Tibial nerve (tissue), 4 donors: ENCODE data around the gene NMD3. TPM values are rescaled to one million over a fixed set of nuclear protein-coding genes. Genes with fewer than 3 reads are reported as not detected.

Experiments used
- DNase-seq, 2 donors: peaks; one replicate each; pipeline ENCODE4 v3.0.0-alpha.2; 2019; ENCODE audit warnings: low spot score in 2 of 2
- H3K27ac ChIP-seq, 4 donors: fragments of 200-600 bp; sonication (generic) in 3 of 4; one replicate each; pipeline ENCODE4 v1.5.1; 2017 to 2019; ENCODE audit warnings: mild to moderate bottlenecking in 1 of 4
- H3K27me3 ChIP-seq, 2 donors: fragments of 200-600 bp; sonication (generic) in 1 of 2; one replicate each; pipeline versions ENCODE4 v1.5.1 to v1.6.0; 2017 to 2019
- H3K36me3 ChIP-seq, 3 donors: fragments of 200-600 bp; sonication (generic); one replicate each; pipeline ENCODE4 v1.5.1; 2018 to 2019
- H3K4me1 ChIP-seq, 4 donors: fragments of 200-600 bp; sonication (generic) in 3 of 4; one replicate each; pipeline ENCODE4 v1.5.1; 2017 to 2019
- H3K4me3 ChIP-seq, 4 donors: fragments of 200-600 bp; sonication (generic) in 3 of 4; one replicate each; pipeline ENCODE4 v1.5.1; 2017 to 2019; ENCODE audit warnings: mild to moderate bottlenecking in 1 of 4, moderate library complexity in 1 of 4
- H3K9me3 ChIP-seq, 4 donors: fragments of 200-600 bp; sonication (generic) in 3 of 4; one replicate each; pipeline ENCODE4 v1.5.1; 2017 to 2019
- EP300 ChIP-seq, 2 donors: sonication (generic); formaldehyde crosslinking; IDR thresholded peaks; one replicate each; pipeline ENCODE4 v1.6.1; 2017; ENCODE audit warnings: antibody characterized with exemption in 2 of 2, mild to moderate bottlenecking in 1 of 2
- POLR2A ChIP-seq, 2 donors: fragments of 450-650 bp; IDR thresholded peaks; one replicate each; pipeline ENCODE4 v1.6.1; 2017; ENCODE audit warnings: antibody characterized with exemption in 2 of 2, mild to moderate bottlenecking in 2 of 2, moderate library complexity in 2 of 2
- WGBS, 2 donors: methylation state at CpG; one replicate each; pipeline ENCODE4 v1.1.5; 2018; 5-methylcytosine and 5-hydroxymethylcytosine counted together
- total RNA-seq, 4 donors: library from RNA; depleted of rRNA; stranded (reverse); fragments of >200 nt; gene quantifications; one replicate each; pipeline ENCODE4 v1.1.0, GENCODE V29; 2016
- TF ChIP-seq, protein P1 (sequence below), 5 experiments: fragments of 200-600 bp in 3 of 5; fragments of 450-650 bp in 2 of 5; sonication (generic) in 3 of 5; IDR thresholded peaks; one replicate each; pipeline ENCODE4 v1.5.1; 2016 to 2019; ENCODE audit warnings: antibody characterized with exemption in 5 of 5, mild to moderate bottlenecking in 3 of 5, moderate library complexity in 2 of 5

NMD3 gene
- total RNA-seq, 4 donors from 2014 or later = 26.7 to 54.6 (median 42.3) TPM

DNA sequence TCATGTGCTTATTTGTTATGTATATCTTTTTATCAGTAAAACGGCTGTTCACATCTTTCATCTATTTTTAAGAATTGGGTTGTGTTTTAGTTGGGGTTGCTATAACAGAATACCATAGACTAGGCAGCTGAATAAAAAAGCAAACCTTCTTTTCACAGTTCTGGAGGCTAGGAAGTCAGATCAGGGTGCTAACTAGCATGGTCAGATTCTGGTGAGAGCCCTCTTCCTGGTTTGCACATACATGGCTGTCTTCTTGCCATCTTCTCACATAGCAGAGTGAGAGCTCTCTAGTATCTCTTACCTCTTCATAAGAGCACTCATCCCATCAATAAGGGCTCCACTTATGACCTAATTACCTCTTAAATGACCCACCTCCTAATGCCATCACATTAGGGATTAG lies 33.8 kb downstream of the NMD3 start:
- Histone ChIP-seq H3K4me3 (no peak overlapping the region), H3K27me3 (no peaks in the 10 kb centered on the region), H3K9me3 (no peaks in the 10 kb centered on the region), H3K36me3 (peaks cover 0 to 94% (median 11%) of the 10 kb centered on the region in 3 donors), H3K27ac (no peak overlapping the region), H3K4me1 (peaks cover 0 to 4% (median 0%) of the 10 kb centered on the region in 4 donors)
- no peak for DNase-seq
- TF ChIP-seq POLR2A (IDR thresholded peaks at IDR 0.05) (no peak), EP300 (IDR thresholded peaks at IDR 0.05) (no peak)
- TF ChIP-seq, protein P1, sequence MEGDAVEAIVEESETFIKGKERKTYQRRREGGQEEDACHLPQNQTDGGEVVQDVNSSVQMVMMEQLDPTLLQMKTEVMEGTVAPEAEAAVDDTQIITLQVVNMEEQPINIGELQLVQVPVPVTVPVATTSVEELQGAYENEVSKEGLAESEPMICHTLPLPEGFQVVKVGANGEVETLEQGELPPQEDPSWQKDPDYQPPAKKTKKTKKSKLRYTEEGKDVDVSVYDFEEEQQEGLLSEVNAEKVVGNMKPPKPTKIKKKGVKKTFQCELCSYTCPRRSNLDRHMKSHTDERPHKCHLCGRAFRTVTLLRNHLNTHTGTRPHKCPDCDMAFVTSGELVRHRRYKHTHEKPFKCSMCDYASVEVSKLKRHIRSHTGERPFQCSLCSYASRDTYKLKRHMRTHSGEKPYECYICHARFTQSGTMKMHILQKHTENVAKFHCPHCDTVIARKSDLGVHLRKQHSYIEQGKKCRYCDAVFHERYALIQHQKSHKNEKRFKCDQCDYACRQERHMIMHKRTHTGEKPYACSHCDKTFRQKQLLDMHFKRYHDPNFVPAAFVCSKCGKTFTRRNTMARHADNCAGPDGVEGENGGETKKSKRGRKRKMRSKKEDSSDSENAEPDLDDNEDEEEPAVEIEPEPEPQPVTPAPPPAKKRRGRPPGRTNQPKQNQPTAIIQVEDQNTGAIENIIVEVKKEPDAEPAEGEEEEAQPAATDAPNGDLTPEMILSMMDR (IDR thresholded peaks at IDR 0.05) = no peak
- 81 to 83% methylated on average over 1 of the region's 1 CpG for WGBS, 2 donors

DNA sequence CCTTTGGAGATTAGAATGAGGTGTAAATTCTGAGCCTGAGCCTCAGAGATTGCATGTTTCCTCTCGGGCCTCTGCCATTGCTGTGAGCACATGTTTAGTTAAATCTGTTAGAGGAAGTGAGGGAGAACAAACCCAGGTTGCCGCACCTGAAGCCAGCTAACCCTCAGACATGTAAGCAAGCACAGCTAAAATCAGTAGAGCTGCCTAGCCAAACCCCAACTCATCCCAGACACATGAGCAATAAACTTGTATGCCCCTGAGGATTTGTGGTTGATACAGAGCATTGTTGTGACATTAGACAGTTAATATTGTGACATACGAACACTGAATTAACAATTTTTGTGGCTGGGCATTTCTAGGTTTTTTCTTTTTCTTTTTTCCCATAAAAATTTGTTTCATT lies 41.9 kb downstream of the NMD3 start:
- Histone ChIP-seq H3K4me3 (no peak overlapping the region), H3K27ac (no peak overlapping the region), H3K36me3 (peaks cover 0 to 57% (median 0%) of the 10 kb centered on the region in 3 donors), H3K4me1 (peaks cover 0 to 7% (median 0%) of the 10 kb centered on the region in 4 donors), H3K9me3 (peaks cover 0 to 17% (median 2%) of the 10 kb centered on the region in 4 donors), H3K27me3 (no peaks in the 10 kb centered on the region)
- DNase-seq = no peak
- TF ChIP-seq, protein P1 (IDR thresholded peaks at IDR 0.05) = no peak
- TF ChIP-seq EP300 (IDR thresholded peaks at IDR 0.05) = no peak
- TF ChIP-seq POLR2A (IDR thresholded peaks at IDR 0.05) = no peak
- WGBS, 2 donors = 68 to 82% methylated on average over 3 of the region's 3 CpGs

DNA sequence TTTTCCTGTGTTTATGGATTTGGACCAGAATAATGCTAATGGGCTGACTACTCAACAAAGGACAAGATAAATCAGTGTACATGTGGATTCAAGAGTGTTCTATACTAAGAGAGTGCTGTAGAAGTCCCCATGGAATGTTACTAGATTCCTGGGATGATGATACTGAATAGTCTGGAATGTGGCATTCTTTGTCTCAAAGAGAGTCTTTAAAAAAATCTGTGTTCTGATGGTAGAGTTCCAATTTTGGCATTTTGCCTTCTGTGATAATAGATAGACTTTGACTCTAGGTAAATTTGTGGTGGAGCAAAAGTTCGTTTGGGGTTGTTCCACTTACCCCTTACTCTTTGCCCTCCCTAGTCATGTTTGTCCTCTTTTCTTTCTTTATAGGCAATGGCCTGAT lies 43.7 kb downstream of the NMD3 start:
- no peaks in the 10 kb centered on the region for H3K27me3 ChIP-seq
- H3K27ac ChIP-seq = no peak overlapping the region
- H3K4me1 ChIP-seq = peaks cover 0 to 7% (median 0%) of the 10 kb centered on the region in 4 donors
- H3K4me3 ChIP-seq = no peak overlapping the region
- TF ChIP-seq POLR2A (IDR thresholded peaks at IDR 0.05) = no peak
- TF ChIP-seq, protein P1 (IDR thresholded peaks at IDR 0.05) = no peak
- TF ChIP-seq EP300 (IDR thresholded peaks at IDR 0.05) = no peak
- DNase-seq = no peak
- peaks cover 0 to 47% (median 0%) of the 10 kb centered on the region in 3 donors for H3K36me3 ChIP-seq
- WGBS, 2 donors = 62 to 74% methylated on average over 1 of the region's 1 CpG
- peaks cover 0 to 17% (median 2%) of the 10 kb centered on the region in 4 donors for H3K9me3 ChIP-seq

DNA sequence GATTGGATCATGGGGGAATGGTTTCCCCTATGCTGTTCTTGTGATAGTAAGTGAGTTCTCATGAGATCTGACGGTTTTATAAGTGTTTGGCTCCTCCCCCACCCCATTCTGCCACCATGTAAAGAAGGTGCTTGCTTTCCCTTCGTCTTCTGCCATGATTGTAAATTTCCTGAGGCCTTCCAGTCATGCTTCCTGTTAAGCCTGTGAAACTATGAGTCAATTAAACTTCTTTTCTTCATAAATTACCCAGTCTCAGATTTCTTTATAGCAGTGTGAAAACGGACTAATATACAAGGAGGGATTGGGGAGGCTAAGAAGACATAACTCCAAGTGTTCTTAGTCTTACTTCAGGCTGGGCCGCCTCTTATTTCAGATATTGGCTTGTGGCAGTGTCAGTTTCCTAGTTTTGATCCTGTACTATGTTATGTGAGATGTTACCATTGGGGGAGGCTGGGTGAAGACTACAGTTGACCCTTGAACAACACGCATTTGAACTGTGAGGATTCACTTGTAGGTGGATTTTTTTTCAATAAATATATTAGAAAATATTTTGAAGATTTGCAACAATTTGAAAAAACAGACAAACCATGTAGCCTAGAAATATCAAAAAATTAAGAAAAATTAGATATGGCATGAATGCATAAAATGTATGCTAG lies 44.9 kb downstream of the NMD3 start:
- no peaks in the 10 kb centered on the region for H3K27me3 ChIP-seq
- H3K9me3 ChIP-seq = peaks cover 0 to 6% (median 1%) of the 10 kb centered on the region in 4 donors
- TF ChIP-seq, protein P1 (IDR thresholded peaks at IDR 0.05) = no peak
- TF ChIP-seq EP300 (IDR thresholded peaks at IDR 0.05) (no peak), POLR2A (IDR thresholded peaks at IDR 0.05) (no peak)
- H3K36me3 ChIP-seq = peaks cover 0 to 45% (median 0%) of the 10 kb centered on the region in 3 donors
- H3K27ac ChIP-seq = no peak overlapping the region
- peaks cover 0 to 7% (median 0%) of the 10 kb centered on the region in 4 donors for H3K4me1 ChIP-seq
- H3K4me3 ChIP-seq = no peak overlapping the region
- WGBS, 2 donors = 85 to 90% methylated on average over 5 of the region's 5 CpGs
- DNase-seq = no peak

DNA sequence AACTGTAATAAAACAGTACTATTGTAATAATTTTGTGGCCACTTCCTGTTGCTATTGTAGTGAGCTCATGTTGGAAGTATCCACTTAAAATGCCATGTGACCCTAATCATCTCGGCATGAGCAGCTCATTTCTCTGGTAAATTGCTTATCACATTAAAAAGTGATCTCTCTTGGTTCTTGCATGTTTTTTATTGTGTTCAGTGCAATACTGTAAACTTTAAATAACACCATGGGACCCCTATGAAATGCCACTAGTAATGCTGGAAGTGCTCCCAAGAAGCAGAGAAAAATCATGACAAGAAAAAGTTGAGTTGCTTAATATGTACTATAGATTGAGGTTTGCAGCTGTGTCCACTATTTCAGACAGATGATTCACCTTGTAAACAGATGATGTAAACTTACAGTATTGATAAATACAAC lies 45.6 kb downstream of the NMD3 start:
- H3K9me3 ChIP-seq = peaks cover 0 to 3% (median 0%) of the 10 kb centered on the region in 4 donors
- H3K27ac ChIP-seq = no peak overlapping the region
- WGBS, 2 donors = 3 to 6% methylated on average over 1 of the region's 1 CpG
- H3K36me3 ChIP-seq = peaks cover 0 to 48% (median 0%) of the 10 kb centered on the region in 3 donors
- no peak for DNase-seq
- no peak overlapping the region for H3K4me3 ChIP-seq
- no peaks in the 10 kb centered on the region for H3K27me3 ChIP-seq
- H3K4me1 ChIP-seq = peaks cover 0 to 7% (median 0%) of the 10 kb centered on the region in 4 donors
- TF ChIP-seq EP300 (IDR thresholded peaks at IDR 0.05) = no peak
